Activated T-cell treated with anti-CD3 and anti-CD28 coated beads, Interleukin-2, amount 50 U/mL, for 24 hours (primary cell): ENCODE results near the gene ABCA4.
"Not testable (repeated sequence)": the region's sequence is repeated elsewhere in the genome, so short reads cannot be mapped to it uniquely, and the experiment has no call there.

Source experiments
- DNase-seq: peaks from one replicate; pipeline ENCODE4 v3.0.0-alpha.2; 2020
- H3K27ac Mint-ChIP-seq: 2 replicates; pipeline ENCODE4 v1.8.0; 2020; ENCODE audit warnings: mild to moderate bottlenecking, mixed read lengths
- H3K27me3 Mint-ChIP-seq: 2 replicates; pipeline ENCODE4 v1.8.0; 2020; ENCODE audit warnings: mixed read lengths
- H3K36me3 Mint-ChIP-seq: 2 replicates; pipeline ENCODE4 v1.8.0; 2020; ENCODE audit warnings: low read depth, mixed read lengths
- H3K4me1 Mint-ChIP-seq: 2 replicates; pipeline ENCODE4 v1.8.0; 2020; ENCODE audit warnings: low read depth, mixed read lengths
- H3K4me3 Mint-ChIP-seq: 2 replicates; pipeline ENCODE4 v1.8.0; 2020; ENCODE audit warnings: mild to moderate bottlenecking, moderate library complexity, mixed read lengths
- H3K9me3 Mint-ChIP-seq: 2 replicates; pipeline ENCODE4 v1.8.0; 2020; ENCODE audit warnings: mixed read lengths

ABCA4 gene

GRCh38 chr1:94014087-94014486, 106.9 kb downstream of the ABCA4 start:
- Mint-ChIP-seq H3K9me3 (no peaks in the 10 kb centered on the region), H3K27me3 (no peaks in the 10 kb centered on the region), H3K4me1 (peaks cover 11% of the 10 kb centered on the region), H3K27ac (no peak overlapping the region), H3K36me3 (no peaks in the 10 kb centered on the region), H3K4me3 (no peak overlapping the region)
- DNase-seq: no peak

- Mint-ChIP-seq H3K36me3 (no peaks in the 10 kb centered on the region), H3K27ac (no peak overlapping the region), H3K27me3 (no peaks in the 10 kb centered on the region), H3K4me1 (peaks cover 11% of the 10 kb centered on the region), H3K9me3 (no peaks in the 10 kb centered on the region), H3K4me3 (no peak overlapping the region)
- DNase-seq: no peak
These were observed 107.5 kb downstream of the ABCA4 start for GRCh38 chr1:94013367-94013878.

GRCh38 chr1:94012708-94013366, 108.1 kb downstream of the ABCA4 start:
- no peak for DNase-seq
- Mint-ChIP-seq H3K4me3 (no peak overlapping the region), H3K27me3 (no peaks in the 10 kb centered on the region), H3K36me3 (no peaks in the 10 kb centered on the region), H3K27ac (no peak overlapping the region), H3K4me1 (peaks cover 9% of the 10 kb centered on the region), H3K9me3 (no peaks in the 10 kb centered on the region)

- no peak overlapping the region for H3K27ac Mint-ChIP-seq
- H3K9me3 Mint-ChIP-seq: no peaks in the 10 kb centered on the region
- DNase-seq: no peak
- no peaks in the 10 kb centered on the region for H3K27me3 Mint-ChIP-seq
- H3K36me3 Mint-ChIP-seq: no peaks in the 10 kb centered on the region
- H3K4me1 Mint-ChIP-seq: peaks cover 2% of the 10 kb centered on the region
- H3K4me3 Mint-ChIP-seq: no peak overlapping the region
These were observed 109.0 kb downstream of the ABCA4 start for GRCh38 chr1:94011709-94012595.

- Mint-ChIP-seq H3K27me3 (no peaks in the 10 kb centered on the region), H3K4me1 (no peaks in the 10 kb centered on the region), H3K9me3 (no peaks in the 10 kb centered on the region), H3K36me3 (no peaks in the 10 kb centered on the region), H3K27ac (no peak overlapping the region), H3K4me3 (no peak overlapping the region)
- no peak for DNase-seq
These were observed 109.8 kb downstream of the ABCA4 start for GRCh38 chr1:94011129-94011528.

GRCh38 chr1:94009304-94009703, 111.6 kb downstream of the ABCA4 start:
- Mint-ChIP-seq H3K27me3 (peaks cover 8% of the 10 kb centered on the region), H3K9me3 (no peaks in the 10 kb centered on the region), H3K36me3 (no peaks in the 10 kb centered on the region), H3K27ac (no peak overlapping the region), H3K4me1 (no peaks in the 10 kb centered on the region), H3K4me3 (no peak overlapping the region)
- DNase-seq: no peak

GRCh38 chr1:94006604-94007003, 114.3 kb downstream of the ABCA4 start:
- Mint-ChIP-seq H3K4me3 (no peak overlapping the region), H3K4me1 (no peaks in the 10 kb centered on the region), H3K27ac (no peak overlapping the region), H3K9me3 (no peaks in the 10 kb centered on the region), H3K36me3 (no peaks in the 10 kb centered on the region), H3K27me3 (peaks cover 12% of the 10 kb centered on the region)
- DNase-seq: no peak

GRCh38 chr1:94004924-94005323, 116.0 kb downstream of the ABCA4 start:
- Mint-ChIP-seq H3K27me3 (peaks cover 12% of the 10 kb centered on the region), H3K27ac (no peak overlapping the region), H3K4me1 (no peaks in the 10 kb centered on the region), H3K9me3 (no peaks in the 10 kb centered on the region), H3K4me3 (no peak overlapping the region), H3K36me3 (no peaks in the 10 kb centered on the region)
- DNase-seq: no peak

GRCh38 chr1:94002046-94002787, 118.7 kb downstream of the ABCA4 start:
- no peaks in the 10 kb centered on the region for H3K36me3 Mint-ChIP-seq
- H3K4me1 Mint-ChIP-seq: no peaks in the 10 kb centered on the region
- peaks cover 14% of the 10 kb centered on the region for H3K27me3 Mint-ChIP-seq
- no peak overlapping the region for H3K4me3 Mint-ChIP-seq
- no peak overlapping the region for H3K27ac Mint-ChIP-seq
- DNase-seq: no peak
- no peaks in the 10 kb centered on the region for H3K9me3 Mint-ChIP-seq

GRCh38 chr1:94001397-94002045, 119.4 kb downstream of the ABCA4 start:
- peaks cover 14% of the 10 kb centered on the region for H3K27me3 Mint-ChIP-seq
- no peak overlapping the region for H3K27ac Mint-ChIP-seq
- no peaks in the 10 kb centered on the region for H3K9me3 Mint-ChIP-seq
- no peak overlapping the region for H3K4me3 Mint-ChIP-seq
- no peak for DNase-seq
- H3K4me1 Mint-ChIP-seq: no peaks in the 10 kb centered on the region
- H3K36me3 Mint-ChIP-seq: no peaks in the 10 kb centered on the region

- Mint-ChIP-seq H3K9me3 (no peaks in the 10 kb centered on the region), H3K4me1 (no peaks in the 10 kb centered on the region), H3K36me3 (no peaks in the 10 kb centered on the region), H3K4me3 (no peak overlapping the region), H3K27me3 (peaks cover 14% of the 10 kb centered on the region), H3K27ac (no peak overlapping the region)
- DNase-seq: no peak
These were observed 120.3 kb downstream of the ABCA4 start for GRCh38 chr1:94000510-94001282.

GRCh38 chr1:93999840-94000415, 121.0 kb downstream of the ABCA4 start:
- no peak for DNase-seq
- no peak overlapping the region for H3K27ac Mint-ChIP-seq
- no peak overlapping the region for H3K4me3 Mint-ChIP-seq
- no peaks in the 10 kb centered on the region for H3K4me1 Mint-ChIP-seq
- H3K36me3 Mint-ChIP-seq: no peaks in the 10 kb centered on the region
- H3K27me3 Mint-ChIP-seq: peaks cover 10% of the 10 kb centered on the region
- H3K9me3 Mint-ChIP-seq: no peaks in the 10 kb centered on the region

GRCh38 chr1:93998532-93998931, 122.4 kb downstream of the ABCA4 start:
- peaks cover 12% of the 10 kb centered on the region for H3K27me3 Mint-ChIP-seq
- not testable (repeated sequence) for H3K9me3 Mint-ChIP-seq, H3K4me1 Mint-ChIP-seq, H3K36me3 Mint-ChIP-seq, H3K4me3 Mint-ChIP-seq, H3K27ac Mint-ChIP-seq, DNase-seq
